ENCODE results near the gene ZNF445. TPM values are rescaled to one million over a fixed set of nuclear protein-coding genes. Genes with fewer than 3 reads are reported as not detected.
"Not testable (repeated sequence)": the region's sequence is repeated elsewhere in the genome, so short reads cannot be mapped to it uniquely, and the experiment has no call there.

ZNF445 gene
- total and polyA plus RNA-seq, 4 experiments from 2014 or later: 0.57 to 31.5 (median 16.9) TPM

DNA sequence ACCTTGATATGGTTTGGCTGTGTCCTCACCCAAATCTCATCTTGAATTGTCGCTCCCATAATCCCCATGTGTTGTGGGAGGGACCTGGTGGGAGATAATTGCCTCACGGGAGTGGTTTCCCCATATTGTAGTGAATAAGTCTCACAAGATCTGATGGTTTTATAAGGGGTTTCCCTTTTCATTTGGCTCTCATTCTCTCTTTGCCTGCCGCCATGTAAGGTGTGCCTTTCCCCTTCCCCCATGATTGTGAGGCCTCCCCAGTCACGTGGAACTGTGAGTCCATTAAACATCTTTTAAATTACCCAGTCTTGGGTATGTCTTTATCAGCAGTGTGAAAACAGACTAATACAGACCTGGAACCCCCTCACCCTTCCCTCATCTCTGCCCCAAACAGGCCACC, 59.4 kb downstream of the ZNF445 start:
- H3K4me1 Mint-ChIP-seq; H3K27me3 Mint-ChIP-seq; H3K9me3 Mint-ChIP-seq; H3K27me3 ChIP-seq (ENCODE audit: insufficient read depth, low read length); H3K27ac ChIP-seq (ENCODE audit: low read depth, low read length); H3K4me3 ChIP-seq (ENCODE audit: low read length in 2 of 2); intact Hi-C loops (cut with micrococcal nuclease); H3K4me3 Mint-ChIP-seq; CTCF ChIA-PET (ENCODE audit: partially characterized antibody); H3K36me3 ChIP-seq (ENCODE audit: insufficient read depth, low read length); H3K27ac Mint-ChIP-seq; DNase-seq; POLR2A ChIA-PET (ENCODE audit: partially characterized antibody); H3K9me3 ChIP-seq (ENCODE audit: control insufficient read depth in 1 of 2, low read length in 2 of 2); H3K36me3 Mint-ChIP-seq; H3K4me1 ChIP-seq (ENCODE audit: insufficient read depth, low read length): not testable (repeated sequence)

DNA sequence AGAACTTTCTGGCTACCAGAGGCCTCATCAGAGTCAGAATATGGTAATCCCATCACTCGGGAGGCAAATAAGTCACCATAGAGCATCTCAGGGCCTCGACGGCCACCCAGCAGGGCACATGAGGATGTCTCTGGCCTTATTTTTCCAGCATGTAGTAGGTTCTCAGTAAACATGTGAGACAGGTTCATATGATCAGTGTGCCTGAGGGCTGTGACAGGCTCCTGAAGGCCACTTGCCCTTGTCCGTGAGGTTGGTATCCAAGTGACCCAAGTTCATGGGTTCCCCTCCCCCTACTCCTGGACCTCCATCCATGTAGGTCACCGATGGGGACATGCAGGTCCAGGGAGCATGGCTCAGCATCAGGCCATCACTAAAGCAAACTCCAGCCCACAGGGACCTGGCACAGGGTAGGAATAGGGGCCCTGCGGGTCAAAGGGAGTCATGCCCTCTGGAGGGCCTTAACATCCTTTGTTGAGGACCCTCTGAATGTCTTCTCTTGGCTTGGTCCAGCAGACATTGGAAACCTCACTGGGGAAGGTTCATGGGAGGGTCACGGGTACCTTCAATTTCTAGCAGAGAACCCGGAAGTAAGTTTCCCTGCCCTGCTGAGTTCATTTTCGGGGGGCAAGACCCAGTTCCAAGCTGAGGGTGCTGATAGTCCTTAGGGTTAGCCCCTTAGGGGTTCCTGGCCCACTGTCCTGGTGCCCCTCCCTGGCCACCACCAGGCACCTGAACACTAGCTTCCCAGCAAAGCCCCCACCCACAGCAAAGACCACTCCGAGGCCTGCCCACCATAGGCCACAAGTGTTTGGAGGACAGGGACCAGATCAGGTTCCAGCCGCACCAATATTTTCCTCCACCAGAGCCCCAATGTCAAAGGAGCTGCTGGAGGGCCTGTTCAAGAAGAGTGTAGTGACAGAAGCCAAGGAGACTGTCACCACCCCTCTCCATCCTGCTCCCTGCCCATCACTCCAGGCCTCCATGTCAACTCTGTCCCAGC, 61.1 kb downstream of the ZNF445 start:
- H3K27me3 ChIP-seq (ENCODE audit: insufficient read depth, low read length): no peaks in the 10 kb centered on the region
- Mint-ChIP-seq H3K4me3 (no peak overlapping the region), H3K4me1 (no peaks in the 10 kb centered on the region), H3K36me3 (no peaks in the 10 kb centered on the region), H3K9me3 (peaks cover 0 to 2% (median 0%) of the 10 kb centered on the region in 8 donors), H3K27me3 (no peaks in the 10 kb centered on the region), H3K27ac (no peak overlapping the region)
- H3K27ac ChIP-seq (ENCODE audit: low read depth, low read length): no peak overlapping the region
- no peaks in the 10 kb centered on the region for H3K4me1 ChIP-seq (ENCODE audit: insufficient read depth, low read length)
- POLR2A ChIA-PET (ENCODE audit: partially characterized antibody): no interaction called here
- CTCF ChIA-PET (ENCODE audit: partially characterized antibody): no interaction called here
- no peaks in the 10 kb centered on the region for H3K36me3 ChIP-seq (ENCODE audit: insufficient read depth, low read length)
- no peak for DNase-seq
- H3K9me3 ChIP-seq (ENCODE audit: control insufficient read depth in 1 of 2, low read length in 2 of 2): no peaks in the 10 kb centered on the region
- intact Hi-C loops (cut with micrococcal nuclease): no loop called here
- no peak overlapping the region for H3K4me3 ChIP-seq (ENCODE audit: low read length in 2 of 2)

DNA sequence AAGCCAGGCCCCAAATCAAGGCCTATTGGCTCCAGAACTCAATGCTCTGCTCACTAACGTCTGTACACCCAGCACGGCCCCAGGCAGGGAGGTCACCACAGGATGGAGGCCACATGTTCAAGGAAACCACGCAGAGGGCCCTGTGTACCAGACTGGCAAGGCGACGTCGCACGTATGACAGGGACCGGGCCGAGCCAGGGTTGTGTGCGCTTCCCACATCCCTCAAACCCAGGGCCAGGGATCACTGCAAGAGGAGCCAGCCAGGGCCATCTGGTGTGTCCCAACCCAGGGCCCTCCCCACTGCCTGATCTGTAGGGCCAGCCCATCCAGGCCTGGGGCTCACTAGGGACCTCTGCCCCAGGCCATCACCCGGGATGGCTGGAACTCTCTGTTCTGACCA, 62.0 kb downstream of the ZNF445 start:
- H3K9me3 ChIP-seq (ENCODE audit: control insufficient read depth in 1 of 2, low read length in 2 of 2): no peaks in the 10 kb centered on the region
- no peaks in the 10 kb centered on the region for H3K4me1 ChIP-seq (ENCODE audit: insufficient read depth, low read length)
- no peak overlapping the region for H3K27ac ChIP-seq (ENCODE audit: low read depth, low read length)
- H3K27me3 ChIP-seq (ENCODE audit: insufficient read depth, low read length): no peaks in the 10 kb centered on the region
- no peaks in the 10 kb centered on the region for H3K36me3 Mint-ChIP-seq
- DNase-seq: no peak
- ChIA-PET CTCF (ENCODE audit: partially characterized antibody) (no interaction called here), POLR2A (ENCODE audit: partially characterized antibody) (no interaction called here)
- no peaks in the 10 kb centered on the region for H3K27me3 Mint-ChIP-seq
- no peak overlapping the region for H3K27ac Mint-ChIP-seq
- no peaks in the 10 kb centered on the region for H3K36me3 ChIP-seq (ENCODE audit: insufficient read depth, low read length)
- intact Hi-C loops (cut with micrococcal nuclease): no loop called here
- H3K4me3 ChIP-seq (ENCODE audit: low read length in 2 of 2): no peak overlapping the region
- peaks cover 0 to 2% (median 0%) of the 10 kb centered on the region in 8 donors for H3K9me3 Mint-ChIP-seq
- no peaks in the 10 kb centered on the region for H3K4me1 Mint-ChIP-seq
- H3K4me3 Mint-ChIP-seq: no peak overlapping the region

DNA sequence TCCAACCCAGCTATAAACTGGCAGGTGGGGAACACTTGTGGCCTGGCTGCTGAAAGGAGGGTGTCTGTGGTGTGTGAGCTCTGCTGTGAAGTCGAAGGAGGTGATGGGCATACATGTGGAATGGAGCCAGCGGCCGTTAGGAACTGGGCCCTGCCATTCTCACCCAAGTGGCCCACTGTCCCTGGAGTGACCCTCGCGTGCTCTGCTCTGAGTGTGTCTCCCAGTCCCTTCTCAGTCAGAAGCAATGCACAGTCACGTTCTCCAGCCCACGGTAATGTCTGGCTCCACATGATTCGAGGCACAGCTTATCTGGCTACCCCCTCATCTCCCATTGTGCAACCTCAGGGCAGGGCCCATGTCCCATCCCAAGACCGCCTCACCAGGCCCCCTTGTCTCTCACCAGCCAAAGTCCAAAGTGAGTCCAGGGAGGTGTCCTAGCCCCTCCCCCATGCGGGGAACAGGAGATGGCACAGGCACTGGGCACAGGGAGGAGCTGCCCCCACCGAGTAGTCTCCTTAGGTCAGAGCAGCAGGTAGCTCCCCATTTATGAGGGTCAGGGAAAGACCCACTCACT, 62.9 kb downstream of the ZNF445 start:
- Histone ChIP-seq H3K27ac (ENCODE audit: low read depth, low read length) (no peak overlapping the region), H3K27me3 (ENCODE audit: insufficient read depth, low read length) (no peaks in the 10 kb centered on the region), H3K4me1 (ENCODE audit: insufficient read depth, low read length) (no peaks in the 10 kb centered on the region), H3K36me3 (ENCODE audit: insufficient read depth, low read length) (no peaks in the 10 kb centered on the region), H3K4me3 (ENCODE audit: low read length in 2 of 2) (no peak overlapping the region), H3K9me3 (ENCODE audit: control insufficient read depth in 1 of 2, low read length in 2 of 2) (no peaks in the 10 kb centered on the region)
- CTCF ChIA-PET (ENCODE audit: partially characterized antibody): no interaction called here
- no peak overlapping the region for H3K4me3 Mint-ChIP-seq
- intact Hi-C loops (cut with micrococcal nuclease): no loop called here
- H3K27me3 Mint-ChIP-seq: no peaks in the 10 kb centered on the region
- peak overlapping the region in 1 of 7 donors; percentile 51 for H3K27ac Mint-ChIP-seq
- H3K36me3 Mint-ChIP-seq: no peaks in the 10 kb centered on the region
- POLR2A ChIA-PET (ENCODE audit: partially characterized antibody): no interaction called here
- no peaks in the 10 kb centered on the region for H3K4me1 Mint-ChIP-seq
- H3K9me3 Mint-ChIP-seq: peaks cover 0 to 2% (median 0%) of the 10 kb centered on the region in 8 donors
- DNase-seq: no peak

- Mint-ChIP-seq H3K36me3 (peaks cover 0 to 3% of the 10 kb centered on the region in 2 donors), H3K4me1 (no peaks in the 10 kb centered on the region), H3K27ac (peak overlapping the region in 1 of 7 donors; percentile 80), H3K27me3 (no peaks in the 10 kb centered on the region), H3K9me3 (peaks cover 0 to 2% (median 0%) of the 10 kb centered on the region in 8 donors), H3K4me3 (no peak overlapping the region)
- DNase-seq: no peak
- H3K4me1 ChIP-seq (ENCODE audit: insufficient read depth, low read length): no peaks in the 10 kb centered on the region
- H3K9me3 ChIP-seq (ENCODE audit: control insufficient read depth in 1 of 2, low read length in 2 of 2): no peaks in the 10 kb centered on the region
- CTCF ChIA-PET (ENCODE audit: partially characterized antibody): no interaction called here
- no peak overlapping the region for H3K27ac ChIP-seq (ENCODE audit: low read depth, low read length)
- intact Hi-C loops (cut with micrococcal nuclease): no loop called here
- POLR2A ChIA-PET (ENCODE audit: partially characterized antibody): no interaction called here
- no peaks in the 10 kb centered on the region for H3K27me3 ChIP-seq (ENCODE audit: insufficient read depth, low read length)
- H3K4me3 ChIP-seq (ENCODE audit: low read length in 2 of 2): no peak overlapping the region
- H3K36me3 ChIP-seq (ENCODE audit: insufficient read depth, low read length): no peaks in the 10 kb centered on the region
Measured at GRCh38 chr3:44412365-44412764, 65.1 kb downstream of the ZNF445 start.

- no peak for DNase-seq
- H3K9me3 ChIP-seq (ENCODE audit: control insufficient read depth in 1 of 2, low read length in 2 of 2): no peaks in the 10 kb centered on the region
- H3K4me1 Mint-ChIP-seq: no peaks in the 10 kb centered on the region
- H3K36me3 ChIP-seq (ENCODE audit: insufficient read depth, low read length): no peaks in the 10 kb centered on the region
- H3K27ac Mint-ChIP-seq: no peak overlapping the region
- no peak overlapping the region for H3K4me3 Mint-ChIP-seq
- intact Hi-C loops (cut with micrococcal nuclease): no loop called here
- H3K4me3 ChIP-seq (ENCODE audit: low read length in 2 of 2): no peak overlapping the region
- H3K36me3 Mint-ChIP-seq: peaks cover 0 to 3% of the 10 kb centered on the region in 2 donors
- H3K4me1 ChIP-seq (ENCODE audit: insufficient read depth, low read length): no peaks in the 10 kb centered on the region
- CTCF ChIA-PET (ENCODE audit: partially characterized antibody): no interaction called here
- H3K27me3 ChIP-seq (ENCODE audit: insufficient read depth, low read length): no peaks in the 10 kb centered on the region
- POLR2A ChIA-PET (ENCODE audit: partially characterized antibody): no interaction called here
- peaks cover 0 to 2% (median 0%) of the 10 kb centered on the region in 8 donors for H3K9me3 Mint-ChIP-seq
- no peak overlapping the region for H3K27ac ChIP-seq (ENCODE audit: low read depth, low read length)
- H3K27me3 Mint-ChIP-seq: no peaks in the 10 kb centered on the region
Measured at GRCh38 chr3:44411031-44411645, 66.3 kb downstream of the ZNF445 start.

DNA sequence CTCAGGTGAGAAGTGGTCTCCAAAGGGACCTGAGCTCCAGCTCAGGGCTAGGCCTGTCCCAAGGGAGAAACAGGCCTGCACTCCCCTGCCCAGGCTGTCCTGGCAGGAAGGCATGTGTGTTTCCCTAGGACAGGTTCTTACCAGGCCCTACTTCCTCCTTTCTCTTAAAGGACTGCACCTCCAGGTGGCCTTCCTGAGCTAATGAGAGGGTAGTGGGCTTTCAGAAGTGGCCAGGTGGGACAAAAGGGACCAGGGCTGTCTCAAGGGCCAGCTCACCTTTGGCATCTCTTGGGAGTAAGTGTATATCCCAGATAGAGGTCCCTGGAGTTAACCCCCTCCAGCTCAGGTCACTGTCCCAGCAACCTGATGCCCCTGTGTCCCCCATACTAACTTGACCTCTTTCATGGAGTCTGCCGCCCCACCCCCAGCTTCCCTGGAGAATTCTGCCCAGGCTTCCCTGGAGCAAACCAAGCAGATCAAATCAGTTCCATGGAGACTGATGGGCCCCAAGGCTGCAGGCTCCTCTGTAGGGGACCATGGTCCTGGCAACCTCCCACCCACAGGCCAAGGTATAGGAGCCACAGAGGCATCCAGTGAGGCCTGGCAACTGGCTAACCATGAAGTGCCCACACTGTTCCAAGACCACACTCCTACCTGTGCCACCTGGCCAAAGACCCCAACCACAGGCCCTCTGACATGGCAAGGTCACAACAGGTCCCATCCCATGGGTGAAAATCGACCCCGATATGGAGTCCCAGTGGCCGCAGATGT, 67.6 kb downstream of the ZNF445 start:
- no peaks in the 10 kb centered on the region for H3K4me1 Mint-ChIP-seq
- Histone ChIP-seq H3K36me3 (ENCODE audit: insufficient read depth, low read length) (no peaks in the 10 kb centered on the region), H3K4me3 (ENCODE audit: low read length in 2 of 2) (no peak overlapping the region), H3K27me3 (ENCODE audit: insufficient read depth, low read length) (no peaks in the 10 kb centered on the region), H3K4me1 (ENCODE audit: insufficient read depth, low read length) (no peaks in the 10 kb centered on the region), H3K27ac (ENCODE audit: low read depth, low read length) (no peak overlapping the region), H3K9me3 (ENCODE audit: control insufficient read depth in 1 of 2, low read length in 2 of 2) (no peaks in the 10 kb centered on the region)
- ChIA-PET POLR2A (ENCODE audit: partially characterized antibody) (no interaction called here), CTCF (ENCODE audit: partially characterized antibody) (no interaction called here)
- H3K27ac Mint-ChIP-seq: peak overlapping the region in 1 of 7 donors; percentile 72
- peaks cover 0 to 3% of the 10 kb centered on the region in 2 donors for H3K36me3 Mint-ChIP-seq
- H3K4me3 Mint-ChIP-seq: no peak overlapping the region
- no peak for DNase-seq
- H3K9me3 Mint-ChIP-seq: peaks cover 0 to 2% (median 0%) of the 10 kb centered on the region in 8 donors
- no peaks in the 10 kb centered on the region for H3K27me3 Mint-ChIP-seq
- intact Hi-C loops (cut with micrococcal nuclease): no loop called here

Measured in CD4-positive, alpha-beta memory T cell (primary cell).